ENCODE measurements around the gene ERN1.

DNA sequence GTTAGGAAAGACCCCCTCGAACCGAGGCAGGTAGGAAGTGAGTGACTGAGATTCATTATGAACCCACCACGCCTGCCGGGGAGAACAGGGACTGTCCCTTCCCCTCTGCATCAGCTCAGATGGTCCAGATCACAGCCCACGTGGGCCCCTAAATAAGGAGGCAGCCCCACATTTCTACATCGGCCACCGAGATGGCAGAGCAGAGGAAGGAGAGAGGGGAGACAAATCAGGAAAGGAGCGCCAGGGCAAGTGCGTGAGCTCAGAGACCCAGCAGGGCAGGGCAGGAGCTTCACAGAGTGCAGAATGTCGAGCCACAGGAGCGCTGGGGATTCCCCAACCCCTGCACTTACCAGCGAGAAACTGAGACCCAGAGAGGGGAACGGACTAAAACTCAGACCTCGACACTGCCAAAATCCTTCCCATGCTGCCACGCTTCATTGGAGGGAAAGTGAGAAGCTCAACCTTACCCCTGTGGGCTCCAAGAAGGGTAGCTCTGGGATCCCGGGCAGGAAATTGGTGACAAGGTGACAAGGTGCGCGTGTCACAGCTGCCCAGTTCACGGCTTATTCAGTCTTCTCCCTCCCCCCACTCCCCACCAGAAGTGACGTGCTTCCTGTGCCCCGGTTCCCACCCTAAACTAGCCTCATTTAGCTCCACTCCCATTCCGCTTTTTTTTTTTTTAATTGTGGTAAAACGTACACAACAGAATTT lies 109.7 kb downstream of the ERN1 start, which contains the start of gene ICAM2:
- TF ChIP-seq POLR2A (IDR thresholded peaks at IDR 0.05; ENCODE audit: low read depth, low read length) (peak; percentile 48), MYC (IDR thresholded peaks at IDR 0.05; ENCODE audit: low read depth, low read length) (peak; percentile 55), FOS (IDR thresholded peaks at IDR 0.05; ENCODE audit: borderline replicate concordance, insufficient read depth, low read length) (no peak), GATA2 (IDR thresholded peaks at IDR 0.05; ENCODE audit: insufficient read depth, insufficient read length, low read depth, low read length) (no peak), POLR2AphosphoS5 (IDR thresholded peaks at IDR 0.05; ENCODE audit: insufficient read depth, low read depth, low read length) (peak; percentile 84), JUN (IDR thresholded peaks at IDR 0.05; ENCODE audit: borderline replicate concordance, insufficient read depth, insufficient read length, low read depth) (no peak), EZH2 (IDR thresholded peaks at IDR 0.05; ENCODE audit: borderline replicate concordance, low read depth, low read length, severe bottlenecking) (no peak)
- TF ChIP-seq, protein P1, sequence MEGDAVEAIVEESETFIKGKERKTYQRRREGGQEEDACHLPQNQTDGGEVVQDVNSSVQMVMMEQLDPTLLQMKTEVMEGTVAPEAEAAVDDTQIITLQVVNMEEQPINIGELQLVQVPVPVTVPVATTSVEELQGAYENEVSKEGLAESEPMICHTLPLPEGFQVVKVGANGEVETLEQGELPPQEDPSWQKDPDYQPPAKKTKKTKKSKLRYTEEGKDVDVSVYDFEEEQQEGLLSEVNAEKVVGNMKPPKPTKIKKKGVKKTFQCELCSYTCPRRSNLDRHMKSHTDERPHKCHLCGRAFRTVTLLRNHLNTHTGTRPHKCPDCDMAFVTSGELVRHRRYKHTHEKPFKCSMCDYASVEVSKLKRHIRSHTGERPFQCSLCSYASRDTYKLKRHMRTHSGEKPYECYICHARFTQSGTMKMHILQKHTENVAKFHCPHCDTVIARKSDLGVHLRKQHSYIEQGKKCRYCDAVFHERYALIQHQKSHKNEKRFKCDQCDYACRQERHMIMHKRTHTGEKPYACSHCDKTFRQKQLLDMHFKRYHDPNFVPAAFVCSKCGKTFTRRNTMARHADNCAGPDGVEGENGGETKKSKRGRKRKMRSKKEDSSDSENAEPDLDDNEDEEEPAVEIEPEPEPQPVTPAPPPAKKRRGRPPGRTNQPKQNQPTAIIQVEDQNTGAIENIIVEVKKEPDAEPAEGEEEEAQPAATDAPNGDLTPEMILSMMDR (IDR thresholded peaks at IDR 0.05; ENCODE audit: extremely low read depth in 1 of 2, insufficient read depth in 1 of 2, low read depth in 1 of 2, low read length in 2 of 2): no peak
- TF ChIP-seq, protein P2, sequence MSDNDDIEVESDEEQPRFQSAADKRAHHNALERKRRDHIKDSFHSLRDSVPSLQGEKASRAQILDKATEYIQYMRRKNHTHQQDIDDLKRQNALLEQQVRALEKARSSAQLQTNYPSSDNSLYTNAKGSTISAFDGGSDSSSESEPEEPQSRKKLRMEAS (IDR thresholded peaks at IDR 0.05; ENCODE audit: insufficient read depth, insufficient read length): no peak
